Mesenchymal stem cell (in vitro differentiated cells and primary cell): Measurements from ENCODE around the gene IL1A.

ENCODE experiments used
- DNase-seq: peaks from one replicate; pipeline ENCODE4 v3.0.0-alpha.2; 2013
- H2AFZ ChIP-seq: one replicate; pipeline ENCODE4 v1.6.1; 2013; ENCODE audit warnings: low read depth, mild to moderate bottlenecking, control low read depth, inconsistent platforms, low read length, moderate library complexity
- H2AK5ac ChIP-seq: 2 replicates; pipeline ENCODE4 v1.6.1; 2013; ENCODE audit warnings: low read length, moderate library complexity, mild to moderate bottlenecking, inconsistent platforms; ENCODE audit not compliant: severe bottlenecking
- H2BK120ac ChIP-seq: one replicate; pipeline ENCODE4 v1.6.1; 2013; ENCODE audit warnings: low read depth, mild to moderate bottlenecking, inconsistent platforms, low read length, moderate library complexity
- H2BK12ac ChIP-seq, 2 experiments: one replicate each; pipeline ENCODE4 v1.6.1; 2013; ENCODE audit warnings: inconsistent platforms in 2 of 2, low read length in 2 of 2, mild to moderate bottlenecking in 2 of 2, moderate library complexity in 2 of 2, control low read depth in 1 of 2
- H2BK15ac ChIP-seq: one replicate; pipeline ENCODE4 v1.6.1; 2013; ENCODE audit warnings: mild to moderate bottlenecking, low read depth, inconsistent platforms; ENCODE audit not compliant: poor library complexity, severe bottlenecking
- H2BK5ac ChIP-seq: 2 replicates; pipeline ENCODE4 v1.6.1; 2013; ENCODE audit warnings: low read depth, mild to moderate bottlenecking, low read length, control low read depth, inconsistent platforms; ENCODE audit not compliant: poor library complexity, severe bottlenecking
- H3K14ac ChIP-seq, 2 experiments: one replicate each; pipeline ENCODE4 v1.6.1; 2013; ENCODE audit warnings: inconsistent platforms in 2 of 2, low read length in 2 of 2, control low read depth in 1 of 2, mild to moderate bottlenecking in 1 of 2, moderate library complexity in 1 of 2
- H3K18ac ChIP-seq, 2 experiments: one replicate each; pipeline ENCODE4 v1.6.1; 2013; ENCODE audit warnings: inconsistent platforms in 2 of 2, low read length in 2 of 2, control low read depth in 1 of 2, low read depth in 1 of 2, mild to moderate bottlenecking in 1 of 2
- H3K23ac ChIP-seq, 2 experiments: one replicate each; pipeline ENCODE4 v1.6.1; 2013; ENCODE audit warnings: inconsistent platforms in 2 of 2, low read length in 2 of 2, mild to moderate bottlenecking in 2 of 2, moderate library complexity in 2 of 2, control low read depth in 1 of 2
- H3K27ac ChIP-seq: 2 replicates; pipeline ENCODE4 v1.5.1; 2013; ENCODE audit warnings: mild to moderate bottlenecking, moderate library complexity, low read length, control low read depth, inconsistent platforms; ENCODE audit not compliant: poor library complexity, severe bottlenecking
- H3K27me3 ChIP-seq, 2 experiments: 2 replicates each; pipeline versions ENCODE4 v1.6.1 to v1.7.0; 2013; ENCODE audit warnings: low read length in 2 of 2, mild to moderate bottlenecking in 2 of 2, moderate library complexity in 2 of 2, control low read depth in 1 of 2, inconsistent platforms in 1 of 2; ENCODE audit not compliant: control insufficient read depth in 1 of 2, insufficient read depth in 1 of 2
- H3K36me3 ChIP-seq, 2 experiments: 2 replicates each; pipeline versions ENCODE4 v1.6.1 to v1.7.0; 2013; ENCODE audit warnings: low read length in 2 of 2, control low read depth in 1 of 2, inconsistent platforms in 1 of 2, low read depth in 1 of 2, mild to moderate bottlenecking in 1 of 2; ENCODE audit not compliant: insufficient read depth in 2 of 2, control insufficient read depth in 1 of 2
- H3K4ac ChIP-seq, 2 experiments: one replicate each; pipeline ENCODE4 v1.6.1; 2013; ENCODE audit warnings: inconsistent platforms in 2 of 2, low read length in 2 of 2, mild to moderate bottlenecking in 2 of 2, moderate library complexity in 2 of 2, control low read depth in 1 of 2, low read depth in 1 of 2
- H3K4me1 ChIP-seq: 2 replicates; pipeline ENCODE4 v1.6.1; 2013; ENCODE audit warnings: low read depth, low read length, control low read depth; ENCODE audit not compliant: control insufficient read depth, insufficient read depth
- H3K4me2 ChIP-seq: 2 replicates; pipeline ENCODE4 v1.6.1; 2013; ENCODE audit warnings: low read length, mild to moderate bottlenecking, inconsistent platforms; ENCODE audit not compliant: poor library complexity, severe bottlenecking
- H3K4me3 ChIP-seq, 2 experiments: 2 replicates each; pipeline versions ENCODE4 v1.5.1 to v1.7.0; 2013; ENCODE audit warnings: low read length in 2 of 2, mild to moderate bottlenecking in 2 of 2, control low read depth in 1 of 2, low read depth in 1 of 2; ENCODE audit not compliant: insufficient read depth in 1 of 2
- H3K79me1 ChIP-seq: replicated peaks from 2 replicates; pipeline ENCODE4 v1.6.1; 2013; ENCODE audit warnings: mild to moderate bottlenecking, control low read depth, low read length, inconsistent platforms; ENCODE audit not compliant: poor library complexity, severe bottlenecking
- H3K9ac ChIP-seq: 2 replicates; pipeline ENCODE4 v1.7.0; 2013; ENCODE audit warnings: mild to moderate bottlenecking, low read length, moderate library complexity
- H3K9me3 ChIP-seq: 2 replicates; pipeline ENCODE4 v1.7.0; 2013; ENCODE audit warnings: mild to moderate bottlenecking, low read length; ENCODE audit not compliant: control insufficient read depth
- H4K8ac ChIP-seq: one replicate; pipeline ENCODE4 v1.6.1; 2013; ENCODE audit warnings: inconsistent platforms, mild to moderate bottlenecking, low read length, moderate library complexity
- H4K91ac ChIP-seq: one replicate; pipeline ENCODE4 v1.6.1; 2013; ENCODE audit warnings: mild to moderate bottlenecking, low read length, inconsistent platforms
- WGBS: methylation state at CpG from one replicate; pipeline ENCODE4 v1.1.7; 2013; ENCODE audit warnings: mixed read lengths; 5-methylcytosine and 5-hydroxymethylcytosine counted together

IL1A gene

GRCh38 chr2:112798979-112799975 lies 15.0 kb upstream of the IL1A start:
- Histone ChIP-seq H3K9ac (no peak overlapping the region), H4K91ac (no peak overlapping the region), H3K36me3 (no peaks in the 10 kb centered on the region), H3K4me1 (no peaks in the 10 kb centered on the region), H2AFZ (no peak overlapping the region), H3K4me3 (no peak overlapping the region), H3K27me3 (no peaks in the 10 kb centered on the region), H3K18ac (no peak overlapping the region), H2BK5ac (no peak overlapping the region), H3K4ac (no peak overlapping the region), H3K4me2 (no peak overlapping the region), H3K79me1 (no peaks in the 10 kb centered on the region), H3K23ac (no peak overlapping the region), H3K14ac (no peak overlapping the region), H3K9me3 (peaks cover 3% of the 10 kb centered on the region), H2BK120ac (no peak overlapping the region), H3K27ac (no peak overlapping the region), H2BK15ac (no peak overlapping the region), H2AK5ac (no peak overlapping the region), H4K8ac (no peak overlapping the region), H2BK12ac (no peak overlapping the region)
- peak; percentile 52 for DNase-seq
- 90% methylated on average over 8 of the region's 8 CpGs for WGBS

- Histone ChIP-seq H3K27ac (no peak overlapping the region), H3K9me3 (peaks cover 3% of the 10 kb centered on the region), H3K4me1 (no peaks in the 10 kb centered on the region), H3K4me3 (no peak overlapping the region), H4K91ac (no peak overlapping the region), H3K9ac (no peak overlapping the region), H3K4me2 (no peak overlapping the region), H3K4ac (no peak overlapping the region), H2BK5ac (no peak overlapping the region), H3K36me3 (no peaks in the 10 kb centered on the region), H3K23ac (no peak overlapping the region), H3K14ac (no peak overlapping the region), H3K79me1 (no peaks in the 10 kb centered on the region), H2BK12ac (no peak overlapping the region), H4K8ac (no peak overlapping the region), H2BK120ac (no peak overlapping the region), H3K18ac (no peak overlapping the region), H3K27me3 (no peaks in the 10 kb centered on the region), H2AK5ac (no peak overlapping the region), H2AFZ (no peak overlapping the region), H2BK15ac (no peak overlapping the region)
- no peak for DNase-seq
- no CpG with 5 or more reads among the region's 1 CpG for WGBS
Measured at GRCh38 chr2:112796486-112796885, 12.2 kb upstream of the IL1A start.

GRCh38 chr2:112795774-112796173 lies 11.5 kb upstream of the IL1A start:
- H4K91ac ChIP-seq = peak overlapping the region; percentile 64
- no peak overlapping the region for H2BK15ac ChIP-seq
- H2BK120ac ChIP-seq = no peak overlapping the region
- H3K4me3 ChIP-seq = no peak overlapping the region
- 81% methylated on average over 1 of the region's 1 CpG for WGBS
- H3K4me1 ChIP-seq = no peaks in the 10 kb centered on the region
- no peak overlapping the region for H3K4me2 ChIP-seq
- H2BK12ac ChIP-seq = peak overlapping the region; percentile 1 to 4
- H2AFZ ChIP-seq = no peak overlapping the region
- H3K4ac ChIP-seq = no peak overlapping the region
- no peaks in the 10 kb centered on the region for H3K27me3 ChIP-seq
- no peak overlapping the region for H3K27ac ChIP-seq
- no peak overlapping the region for H2BK5ac ChIP-seq
- no peaks in the 10 kb centered on the region for H3K36me3 ChIP-seq
- no peak overlapping the region for H3K9ac ChIP-seq
- no peak overlapping the region for H3K14ac ChIP-seq
- H4K8ac ChIP-seq = no peak overlapping the region
- H3K18ac ChIP-seq = no peak overlapping the region
- no peak for DNase-seq
- no peaks in the 10 kb centered on the region for H3K79me1 ChIP-seq
- H3K23ac ChIP-seq = no peak overlapping the region
- peaks cover 3% of the 10 kb centered on the region for H3K9me3 ChIP-seq
- no peak overlapping the region for H2AK5ac ChIP-seq

- DNase-seq = no peak
- H3K9ac ChIP-seq = no peak overlapping the region
- no peak overlapping the region for H4K8ac ChIP-seq
- no peaks in the 10 kb centered on the region for H3K4me1 ChIP-seq
- H2BK120ac ChIP-seq = peak overlapping the region; percentile 2
- peak overlapping the region; percentile 66 for H2AFZ ChIP-seq
- H2BK5ac ChIP-seq = no peak overlapping the region
- H3K4me3 ChIP-seq = no peak overlapping the region
- H3K27me3 ChIP-seq = no peaks in the 10 kb centered on the region
- peak overlapping the region in 1 of 2 experiments; percentile 10 for H3K4ac ChIP-seq
- H2BK15ac ChIP-seq = no peak overlapping the region
- no peaks in the 10 kb centered on the region for H3K79me1 ChIP-seq
- no peak overlapping the region for H3K27ac ChIP-seq
- no peak overlapping the region for H3K14ac ChIP-seq
- H3K36me3 ChIP-seq = no peaks in the 10 kb centered on the region
- H3K18ac ChIP-seq = no peak overlapping the region
- H2BK12ac ChIP-seq = peak overlapping the region in 1 of 2 experiments; percentile 67
- no peak overlapping the region for H3K4me2 ChIP-seq
- H4K91ac ChIP-seq = no peak overlapping the region
- H2AK5ac ChIP-seq = no peak overlapping the region
- H3K23ac ChIP-seq = no peak overlapping the region
- 96% methylated on average over 3 of the region's 3 CpGs for WGBS
- H3K9me3 ChIP-seq = peaks cover 3% of the 10 kb centered on the region
Measured at GRCh38 chr2:112794841-112795240, 10.5 kb upstream of the IL1A start.
